Measurements from ENCODE around the gene POTEB3. TPM values are rescaled to one million over a fixed set of nuclear protein-coding genes. Genes with fewer than 3 reads are reported as not detected.
"Not testable (repeated sequence)": the region's sequence is repeated elsewhere in the genome, so short reads cannot be mapped to it uniquely, and the experiment has no call there.

POTEB3 gene
- total RNA-seq = not detected
- polyA plus RNA-seq (2013, experiment 1 of 2) = not detected
- not detected for polyA plus RNA-seq (2013, experiment 2 of 2)
- long read RNA-seq, experiment 1 = 0 reads
- long read RNA-seq, experiment 2 = 0 reads
- long read RNA-seq, experiment 3 = 0 reads
- long read RNA-seq, experiment 4 = 0 reads

DNA sequence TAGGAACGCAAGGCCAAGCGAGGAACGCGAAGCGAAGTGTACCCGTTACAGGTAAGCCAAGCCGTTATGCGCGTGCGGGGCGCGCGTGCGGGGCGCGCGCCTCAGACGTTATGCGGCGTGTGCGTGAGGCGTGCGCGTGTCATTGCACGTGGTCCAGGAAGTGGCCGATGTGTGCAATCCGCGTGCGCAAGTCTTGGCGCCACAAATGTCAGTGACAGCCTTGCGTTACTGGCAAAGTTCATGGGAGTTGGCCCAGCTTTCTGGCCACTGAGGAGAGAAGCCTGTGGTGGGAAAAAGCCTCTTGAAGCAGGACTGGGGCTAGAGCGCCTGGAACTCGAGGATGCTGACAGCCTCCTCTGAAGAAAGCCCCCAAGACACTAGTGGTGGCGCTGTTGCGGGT is at the start of gene POTEB3:
POTEB3 (minus strand) TSS at position 101 of the 400 bp plus-strand sequence. CDS start 488 bp downstream, outside the sequence.
- H3K27me3 Mint-ChIP-seq (ENCODE audit: insufficient read depth); H3K4me1 Mint-ChIP-seq; H3K4me1 ChIP-seq (ENCODE audit: control insufficient read depth, insufficient read depth, low read length); H3K9me3 ChIP-seq (ENCODE audit: control insufficient read depth, low read length); H3K27ac Mint-ChIP-seq; H3K36me3 ChIP-seq (ENCODE audit: control insufficient read depth, insufficient read depth, low read length); H3K4me3 Mint-ChIP-seq; H3K36me3 Mint-ChIP-seq (ENCODE audit: low read depth); H3K27ac ChIP-seq (ENCODE audit: low read depth, low read length); H3K27me3 ChIP-seq (ENCODE audit: control insufficient read depth, insufficient read depth, low read length, poor library complexity, severe bottlenecking); DNase-seq; H3K9me3 Mint-ChIP-seq; H3K9ac ChIP-seq (ENCODE audit: extremely low read depth, low read length, poor library complexity, severe bottlenecking); H3K4me3 ChIP-seq (ENCODE audit: low read length): not testable (repeated sequence)
- WGBS, 2 experiments (ENCODE audit: insufficient coverage in 1 of 2, insufficient read length in 1 of 2) = no CpG with 5 or more reads among the region's 35 CpGs

DNA sequence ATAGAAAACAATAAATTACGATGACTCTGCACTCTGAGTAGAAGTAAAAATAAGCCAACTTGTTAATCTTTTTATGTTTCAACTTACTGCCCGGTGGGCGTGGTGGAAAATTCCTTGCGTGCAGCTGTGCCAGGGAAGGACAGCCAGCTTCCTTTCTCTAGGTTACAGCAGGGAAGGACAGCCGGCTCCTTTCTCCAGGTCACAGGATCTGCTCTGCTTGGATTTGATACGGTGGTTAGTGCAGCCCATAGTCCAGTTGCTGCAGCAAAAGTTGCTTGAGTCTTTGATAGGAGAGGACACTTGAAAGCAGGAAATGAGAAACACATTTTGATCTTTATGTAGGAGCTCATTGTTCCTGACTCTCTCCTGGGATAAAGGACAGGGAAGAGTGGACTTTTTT is 13.4 kb upstream of the POTEB3 start:
- not testable (repeated sequence) for H3K9ac ChIP-seq (ENCODE audit: extremely low read depth, low read length, poor library complexity, severe bottlenecking); H3K9me3 Mint-ChIP-seq; H3K27ac ChIP-seq (ENCODE audit: low read depth, low read length); H3K4me1 ChIP-seq (ENCODE audit: control insufficient read depth, insufficient read depth, low read length); H3K4me3 Mint-ChIP-seq; H3K27me3 ChIP-seq (ENCODE audit: control insufficient read depth, insufficient read depth, low read length, poor library complexity, severe bottlenecking); H3K4me3 ChIP-seq (ENCODE audit: low read length); H3K36me3 ChIP-seq (ENCODE audit: control insufficient read depth, insufficient read depth, low read length); H3K36me3 Mint-ChIP-seq (ENCODE audit: low read depth); H3K27ac Mint-ChIP-seq; H3K9me3 ChIP-seq (ENCODE audit: control insufficient read depth, low read length); DNase-seq; H3K27me3 Mint-ChIP-seq (ENCODE audit: insufficient read depth); H3K4me1 Mint-ChIP-seq
- no CpG with 5 or more reads among the region's 6 CpGs for WGBS, 2 experiments (ENCODE audit: insufficient coverage in 1 of 2, insufficient read length in 1 of 2)

DNA sequence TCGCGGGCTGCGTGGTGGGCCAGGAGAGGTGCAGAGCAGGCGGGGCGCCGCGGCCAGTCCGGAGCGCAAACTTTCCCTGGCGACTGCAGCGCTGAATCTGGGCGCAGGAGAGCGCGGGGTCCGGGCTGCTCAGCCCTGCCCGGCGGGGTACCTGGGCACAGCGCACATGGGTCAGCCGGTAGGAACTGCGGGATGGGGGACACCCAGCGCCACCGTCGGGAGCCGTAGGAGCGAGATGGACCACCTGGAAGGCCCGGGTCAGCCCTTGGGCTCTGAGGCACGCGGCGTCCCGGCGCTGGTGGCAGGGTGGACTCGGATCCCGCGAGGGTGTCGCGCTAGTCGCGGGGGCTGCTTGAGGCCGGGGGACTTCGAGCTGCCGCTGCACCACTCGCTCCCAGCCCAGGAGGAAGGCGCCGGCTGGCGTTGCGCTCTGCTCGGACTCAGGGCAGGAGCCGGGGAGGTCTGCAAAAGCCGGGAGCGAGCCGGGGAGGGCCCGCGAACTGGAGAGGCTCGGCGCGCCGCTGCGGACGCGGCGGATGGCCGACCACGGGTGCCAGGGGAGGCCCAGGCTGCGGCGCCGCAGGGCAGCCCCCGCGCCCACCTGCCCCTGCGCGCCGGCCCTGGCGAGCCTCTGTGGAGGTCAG is 11.7 kb upstream of the POTEB3 start:
- not testable (repeated sequence) for DNase-seq; H3K9me3 Mint-ChIP-seq; H3K36me3 ChIP-seq (ENCODE audit: control insufficient read depth, insufficient read depth, low read length); H3K4me1 Mint-ChIP-seq; H3K9me3 ChIP-seq (ENCODE audit: control insufficient read depth, low read length); H3K27me3 ChIP-seq (ENCODE audit: control insufficient read depth, insufficient read depth, low read length, poor library complexity, severe bottlenecking); H3K36me3 Mint-ChIP-seq (ENCODE audit: low read depth); H3K9ac ChIP-seq (ENCODE audit: extremely low read depth, low read length, poor library complexity, severe bottlenecking); H3K4me3 ChIP-seq (ENCODE audit: low read length); H3K27me3 Mint-ChIP-seq (ENCODE audit: insufficient read depth); H3K4me1 ChIP-seq (ENCODE audit: control insufficient read depth, insufficient read depth, low read length); H3K27ac ChIP-seq (ENCODE audit: low read depth, low read length); H3K4me3 Mint-ChIP-seq; H3K27ac Mint-ChIP-seq
- 90% methylated on average over 24 of the region's 72 CpGs; no CpG with 5 or more reads in 1 of the 2 experiments for WGBS, 2 experiments (ENCODE audit: insufficient coverage in 1 of 2, insufficient read length in 1 of 2)

DNA sequence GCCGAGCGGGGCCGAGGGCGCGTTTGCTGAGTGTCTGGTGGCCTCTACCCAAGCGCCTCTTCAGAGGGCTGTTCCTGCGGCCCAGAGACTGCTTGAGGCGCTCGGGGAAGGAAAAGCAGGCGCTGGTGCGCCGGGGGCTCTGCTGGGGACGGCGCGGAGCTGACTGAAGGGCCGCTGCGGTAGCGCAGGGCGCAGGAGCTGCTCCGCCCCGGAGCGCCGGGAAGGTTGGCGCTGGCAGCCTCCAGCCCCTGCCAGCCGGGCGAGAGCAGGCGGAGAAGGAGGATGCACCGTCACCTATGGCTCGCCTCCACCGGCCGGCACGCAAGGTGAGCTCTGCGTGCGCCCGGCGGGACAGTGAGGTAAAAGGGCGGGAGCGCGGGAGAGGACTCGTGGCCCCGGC is 11.2 kb upstream of the POTEB3 start:
- H3K9me3 ChIP-seq (ENCODE audit: control insufficient read depth, low read length); H3K4me1 Mint-ChIP-seq; DNase-seq; H3K36me3 ChIP-seq (ENCODE audit: control insufficient read depth, insufficient read depth, low read length); H3K27ac ChIP-seq (ENCODE audit: low read depth, low read length); H3K36me3 Mint-ChIP-seq (ENCODE audit: low read depth); H3K27me3 ChIP-seq (ENCODE audit: control insufficient read depth, insufficient read depth, low read length, poor library complexity, severe bottlenecking); H3K9ac ChIP-seq (ENCODE audit: extremely low read depth, low read length, poor library complexity, severe bottlenecking); H3K4me3 Mint-ChIP-seq; H3K27me3 Mint-ChIP-seq (ENCODE audit: insufficient read depth); H3K4me1 ChIP-seq (ENCODE audit: control insufficient read depth, insufficient read depth, low read length); H3K4me3 ChIP-seq (ENCODE audit: low read length); H3K9me3 Mint-ChIP-seq; H3K27ac Mint-ChIP-seq: not testable (repeated sequence)
- WGBS, 2 experiments (ENCODE audit: insufficient coverage in 1 of 2, insufficient read length in 1 of 2) = no CpG with 5 or more reads among the region's 41 CpGs

DNA sequence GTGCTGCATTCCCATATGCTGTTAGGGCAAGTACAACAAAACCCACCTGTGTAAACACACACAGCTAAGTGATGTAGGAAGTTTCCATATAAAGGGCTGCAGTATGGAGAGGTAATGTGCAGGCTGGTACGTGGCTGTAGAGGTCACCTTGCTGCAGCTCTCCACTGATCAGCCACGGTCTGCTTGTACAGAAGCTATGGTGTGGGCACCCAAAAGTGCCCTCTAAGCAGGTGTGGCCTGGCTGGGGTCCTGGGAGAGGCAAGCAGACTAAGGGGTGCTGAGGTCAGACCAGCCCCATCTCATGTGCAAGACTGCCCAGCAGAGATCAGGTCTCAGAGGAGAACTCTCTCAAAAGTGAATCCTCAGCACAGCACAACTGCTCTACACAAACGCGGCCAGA is 32.9 kb downstream of the POTEB3 start:
- not testable (repeated sequence) for H3K4me1 Mint-ChIP-seq; H3K9me3 ChIP-seq (ENCODE audit: control insufficient read depth, low read length); H3K36me3 Mint-ChIP-seq (ENCODE audit: low read depth); H3K36me3 ChIP-seq (ENCODE audit: control insufficient read depth, insufficient read depth, low read length); H3K27me3 ChIP-seq (ENCODE audit: control insufficient read depth, insufficient read depth, low read length, poor library complexity, severe bottlenecking); H3K4me1 ChIP-seq (ENCODE audit: control insufficient read depth, insufficient read depth, low read length); H3K27ac ChIP-seq (ENCODE audit: low read depth, low read length); H3K9me3 Mint-ChIP-seq; H3K27ac Mint-ChIP-seq; H3K9ac ChIP-seq (ENCODE audit: extremely low read depth, low read length, poor library complexity, severe bottlenecking); H3K4me3 ChIP-seq (ENCODE audit: low read length); H3K4me3 Mint-ChIP-seq; H3K27me3 Mint-ChIP-seq (ENCODE audit: insufficient read depth); DNase-seq
- 80% methylated on average over 2 of the region's 4 CpGs; no CpG with 5 or more reads in 1 of the 2 experiments for WGBS, 2 experiments (ENCODE audit: insufficient coverage in 1 of 2, insufficient read length in 1 of 2)

DNA sequence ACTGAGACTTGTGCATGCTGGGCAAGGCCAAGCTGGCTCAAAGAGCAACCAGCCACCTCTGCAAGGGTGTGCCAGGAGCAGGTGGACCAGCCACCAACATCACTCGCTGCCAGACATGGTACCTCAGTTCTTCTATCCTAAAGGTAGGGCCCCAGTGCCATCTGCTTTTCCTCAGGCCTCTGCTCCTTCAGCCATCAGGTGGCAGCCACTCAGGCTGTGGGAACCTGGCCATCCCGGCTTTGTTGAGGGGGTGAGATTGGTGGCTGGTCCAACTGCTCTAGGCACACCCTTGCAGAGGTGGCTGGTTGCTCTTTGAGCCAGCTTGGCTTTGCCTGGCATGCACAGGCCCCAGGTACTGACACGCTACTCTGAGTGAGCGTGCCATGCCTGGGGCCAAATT is 38.8 kb downstream of the POTEB3 start:
- not testable (repeated sequence) for H3K4me3 Mint-ChIP-seq; H3K4me1 ChIP-seq (ENCODE audit: control insufficient read depth, insufficient read depth, low read length); H3K4me3 ChIP-seq (ENCODE audit: low read length); H3K9me3 Mint-ChIP-seq; DNase-seq; H3K36me3 ChIP-seq (ENCODE audit: control insufficient read depth, insufficient read depth, low read length); H3K27me3 ChIP-seq (ENCODE audit: control insufficient read depth, insufficient read depth, low read length, poor library complexity, severe bottlenecking); H3K4me1 Mint-ChIP-seq; H3K9ac ChIP-seq (ENCODE audit: extremely low read depth, low read length, poor library complexity, severe bottlenecking); H3K27ac Mint-ChIP-seq; H3K27ac ChIP-seq (ENCODE audit: low read depth, low read length); H3K9me3 ChIP-seq (ENCODE audit: control insufficient read depth, low read length); H3K27me3 Mint-ChIP-seq (ENCODE audit: insufficient read depth); H3K36me3 Mint-ChIP-seq (ENCODE audit: low read depth)
- 54% methylated on average over 3 of the region's 4 CpGs; no CpG with 5 or more reads in 1 of the 2 experiments for WGBS, 2 experiments (ENCODE audit: insufficient coverage in 1 of 2, insufficient read length in 1 of 2)

DNA sequence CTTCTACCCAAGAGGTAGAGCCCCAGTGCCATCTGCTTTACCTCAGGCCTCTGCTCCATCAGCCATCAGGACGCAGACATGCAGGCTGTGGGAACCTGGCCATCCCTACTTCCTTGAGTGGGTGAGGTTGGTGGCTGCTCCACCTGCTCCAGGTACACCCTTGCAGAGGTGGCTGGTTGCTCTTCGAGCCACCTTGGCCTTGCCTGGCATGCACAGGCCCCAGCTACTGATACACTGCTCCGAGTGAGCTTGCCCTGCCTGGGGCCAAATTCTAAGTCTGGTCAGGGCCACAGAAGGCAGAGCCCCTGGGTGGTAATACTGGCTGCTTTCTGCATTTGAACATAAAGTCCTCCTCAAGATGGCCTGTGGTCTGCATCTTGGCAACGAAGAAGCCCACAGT is 41.2 kb downstream of the POTEB3 start:
- DNase-seq; H3K27ac Mint-ChIP-seq; H3K36me3 Mint-ChIP-seq (ENCODE audit: low read depth); H3K27me3 Mint-ChIP-seq (ENCODE audit: insufficient read depth); H3K9me3 Mint-ChIP-seq; H3K4me3 Mint-ChIP-seq; H3K4me3 ChIP-seq (ENCODE audit: low read length); H3K4me1 ChIP-seq (ENCODE audit: control insufficient read depth, insufficient read depth, low read length); H3K36me3 ChIP-seq (ENCODE audit: control insufficient read depth, insufficient read depth, low read length); H3K4me1 Mint-ChIP-seq; H3K27ac ChIP-seq (ENCODE audit: low read depth, low read length); H3K9me3 ChIP-seq (ENCODE audit: control insufficient read depth, low read length); H3K9ac ChIP-seq (ENCODE audit: extremely low read depth, low read length, poor library complexity, severe bottlenecking); H3K27me3 ChIP-seq (ENCODE audit: control insufficient read depth, insufficient read depth, low read length, poor library complexity, severe bottlenecking): not testable (repeated sequence)
- WGBS, 2 experiments (ENCODE audit: insufficient coverage in 1 of 2, insufficient read length in 1 of 2) = 75% methylated on average over 3 of the region's 4 CpGs; no CpG with 5 or more reads in 1 of the 2 experiments
